ENCODE results near the gene HKDC1.

The HKDC1 gene

DNA sequence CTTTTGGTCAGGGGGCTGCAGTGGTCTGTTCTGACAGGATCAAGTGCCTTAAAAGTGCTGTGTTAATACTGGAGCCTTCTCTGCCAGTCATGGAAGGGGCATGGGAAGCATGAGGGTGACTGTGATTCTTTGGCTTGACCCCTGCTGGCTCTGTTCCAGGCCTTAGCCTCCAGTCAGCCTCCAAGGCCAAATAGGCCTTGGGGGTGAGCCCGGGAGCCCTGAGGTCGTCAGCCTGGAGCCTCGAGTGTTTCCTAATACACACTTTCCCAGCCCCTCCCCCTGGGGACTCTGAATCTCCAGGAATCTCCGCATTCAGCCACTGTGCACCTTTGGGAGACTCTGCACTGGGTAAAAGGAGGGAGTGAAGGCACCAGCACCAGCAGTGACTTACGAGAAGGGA lies 10.0 kb downstream of the HKDC1 start:
- H3K79me2 ChIP-seq (ENCODE audit: control insufficient read depth, insufficient read depth, low read length, unreplicated experiment): no peaks in the 10 kb centered on the region
- H3K27ac ChIP-seq (ENCODE audit: low read depth, low read length): no peak overlapping the region
- H2AFZ ChIP-seq (ENCODE audit: low read length, unreplicated experiment): no peak overlapping the region
- no peak overlapping the region for H3K4me3 ChIP-seq (ENCODE audit: low read depth, low read length)
- no peaks in the 10 kb centered on the region for H3K36me3 ChIP-seq (ENCODE audit: insufficient read depth, low read length)
- H3K27me3 ChIP-seq (ENCODE audit: insufficient read depth, low read length): no peaks in the 10 kb centered on the region
- peaks cover 15% of the 10 kb centered on the region for H3K4me1 ChIP-seq (ENCODE audit: control insufficient read depth, insufficient read depth, low read length, unreplicated experiment)

DNA sequence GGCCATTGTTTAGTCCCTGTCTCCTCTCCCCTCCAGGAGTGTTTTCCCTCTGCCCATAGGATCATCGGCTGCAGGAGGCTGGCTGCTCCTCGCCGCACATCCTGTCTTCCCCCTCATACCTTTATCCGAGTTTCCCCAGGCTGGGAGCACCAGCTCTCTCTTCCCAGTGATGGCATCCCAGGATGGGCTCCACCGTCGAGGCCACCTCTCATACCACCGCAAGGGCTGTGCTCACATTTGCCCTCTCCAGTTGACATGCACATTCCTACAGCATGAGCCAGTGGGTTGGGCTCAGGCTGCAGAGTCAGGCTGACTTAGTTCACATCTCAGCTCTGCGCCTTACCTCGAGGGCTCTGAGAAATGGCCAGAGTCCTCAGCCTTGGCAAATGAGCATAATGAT lies 12.1 kb downstream of the HKDC1 start:
- Histone ChIP-seq H3K36me3 (ENCODE audit: insufficient read depth, low read length) (no peaks in the 10 kb centered on the region), H2AFZ (ENCODE audit: low read length, unreplicated experiment) (no peak overlapping the region), H3K79me2 (ENCODE audit: control insufficient read depth, insufficient read depth, low read length, unreplicated experiment) (no peaks in the 10 kb centered on the region), H3K4me1 (ENCODE audit: control insufficient read depth, insufficient read depth, low read length, unreplicated experiment) (peaks cover 9% of the 10 kb centered on the region), H3K4me3 (ENCODE audit: low read depth, low read length) (no peak overlapping the region), H3K27ac (ENCODE audit: low read depth, low read length) (no peak overlapping the region), H3K27me3 (ENCODE audit: insufficient read depth, low read length) (no peaks in the 10 kb centered on the region)

DNA sequence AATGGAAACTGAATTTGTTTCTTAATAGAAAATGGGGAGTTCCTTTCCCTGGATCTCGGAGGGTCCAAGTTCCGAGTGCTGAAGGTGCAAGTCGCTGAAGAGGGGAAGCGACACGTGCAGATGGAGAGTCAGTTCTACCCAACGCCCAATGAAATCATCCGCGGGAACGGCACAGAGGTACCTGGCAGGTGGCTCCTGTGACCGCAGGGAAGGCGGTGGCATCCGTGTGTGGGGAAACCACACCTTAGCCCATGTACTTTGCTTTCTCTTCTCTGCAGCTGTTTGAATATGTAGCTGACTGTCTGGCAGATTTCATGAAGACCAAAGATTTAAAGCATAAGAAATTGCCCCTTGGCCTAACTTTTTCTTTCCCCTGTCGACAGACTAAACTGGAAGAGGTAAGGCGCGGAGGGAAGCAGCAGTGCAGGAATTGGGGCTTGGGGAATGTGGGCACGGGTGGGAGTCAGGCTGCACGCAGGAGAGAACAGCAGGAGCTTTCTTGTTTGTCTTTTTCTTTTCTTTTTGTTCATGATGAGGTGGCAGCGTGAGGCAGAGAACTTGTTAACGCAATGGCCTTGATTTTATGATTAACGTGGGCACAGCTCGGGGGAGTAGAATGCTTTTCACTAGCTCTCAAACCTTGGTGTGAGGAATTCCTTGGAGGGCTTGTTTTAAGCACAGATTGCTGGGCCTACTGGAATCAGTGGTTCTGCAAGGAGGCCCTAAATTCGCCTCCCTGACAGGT lies 12.8 kb downstream of the HKDC1 start:
- no peak overlapping the region for H3K27ac ChIP-seq (ENCODE audit: low read depth, low read length)

DNA sequence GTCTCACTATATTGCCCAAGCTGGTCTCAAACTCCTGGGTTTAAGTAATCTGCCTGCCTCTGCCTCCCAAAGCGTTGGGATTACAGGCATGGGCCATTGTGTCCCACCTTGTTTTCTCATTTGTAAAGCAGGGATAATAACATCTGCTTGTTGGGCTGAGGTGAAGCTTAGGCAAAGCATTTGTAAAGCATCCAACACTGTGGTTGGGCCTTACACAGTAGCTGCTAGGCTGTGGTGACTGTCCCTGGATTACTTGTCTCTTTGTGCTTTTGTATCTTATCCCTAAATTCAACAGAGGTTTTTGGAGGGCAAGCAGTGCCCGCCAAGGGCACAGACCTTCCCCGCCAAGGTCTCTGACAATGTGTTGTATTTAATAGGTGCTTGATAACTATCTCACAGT lies 14.3 kb downstream of the HKDC1 start:
- no peak overlapping the region for H2AFZ ChIP-seq (ENCODE audit: low read length, unreplicated experiment)
- H3K4me1 ChIP-seq (ENCODE audit: control insufficient read depth, insufficient read depth, low read length, unreplicated experiment): peaks cover 18% of the 10 kb centered on the region
- no peaks in the 10 kb centered on the region for H3K79me2 ChIP-seq (ENCODE audit: control insufficient read depth, insufficient read depth, low read length, unreplicated experiment)
- H3K4me3 ChIP-seq (ENCODE audit: low read depth, low read length): no peak overlapping the region
- H3K27me3 ChIP-seq (ENCODE audit: insufficient read depth, low read length): no peaks in the 10 kb centered on the region
- H3K36me3 ChIP-seq (ENCODE audit: insufficient read depth, low read length): no peaks in the 10 kb centered on the region
- H3K27ac ChIP-seq (ENCODE audit: low read depth, low read length): no peak overlapping the region

More for the DNA sequence above, 12.8 kb downstream of the HKDC1 start:
- no peak overlapping the region for H2AFZ ChIP-seq (ENCODE audit: low read length, unreplicated experiment)
- H3K4me1 ChIP-seq (ENCODE audit: control insufficient read depth, insufficient read depth, low read length, unreplicated experiment): peaks cover 12% of the 10 kb centered on the region
- H3K27me3 ChIP-seq (ENCODE audit: insufficient read depth, low read length): no peaks in the 10 kb centered on the region
- no peaks in the 10 kb centered on the region for H3K36me3 ChIP-seq (ENCODE audit: insufficient read depth, low read length)
- no peaks in the 10 kb centered on the region for H3K79me2 ChIP-seq (ENCODE audit: control insufficient read depth, insufficient read depth, low read length, unreplicated experiment)
- no peak overlapping the region for H3K4me3 ChIP-seq (ENCODE audit: low read depth, low read length)

GRCh38 chr10:69237528-69238159 lies 17.5 kb downstream of the HKDC1 start:
- H3K27ac ChIP-seq (ENCODE audit: low read depth, low read length): no peak overlapping the region
- H3K4me1 ChIP-seq (ENCODE audit: control insufficient read depth, insufficient read depth, low read length, unreplicated experiment): peaks cover 30% of the 10 kb centered on the region
- no peaks in the 10 kb centered on the region for H3K79me2 ChIP-seq (ENCODE audit: control insufficient read depth, insufficient read depth, low read length, unreplicated experiment)
- no peaks in the 10 kb centered on the region for H3K36me3 ChIP-seq (ENCODE audit: insufficient read depth, low read length)
- no peaks in the 10 kb centered on the region for H3K27me3 ChIP-seq (ENCODE audit: insufficient read depth, low read length)
- H2AFZ ChIP-seq (ENCODE audit: low read length, unreplicated experiment): no peak overlapping the region
- H3K4me3 ChIP-seq (ENCODE audit: low read depth, low read length): no peak overlapping the region

DNA sequence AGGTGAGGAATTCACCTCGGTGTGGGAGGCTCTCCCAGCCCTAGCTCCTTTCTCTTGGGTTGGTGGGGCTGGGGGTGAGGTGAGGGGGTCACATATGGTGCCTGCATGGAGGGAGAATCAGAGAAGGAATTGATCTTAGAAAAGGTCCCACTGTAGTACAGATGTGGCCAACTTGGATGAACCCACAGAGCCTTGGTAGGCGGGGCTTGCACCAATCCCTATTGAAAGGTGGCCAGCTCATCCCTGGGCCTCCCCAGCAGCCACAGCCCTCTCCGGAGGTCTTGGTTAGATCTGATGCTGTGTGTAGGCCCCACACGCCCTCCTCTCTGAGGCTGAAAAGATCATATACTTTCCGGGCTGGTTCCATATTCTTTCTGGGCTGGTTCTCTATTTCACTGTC lies 19.0 kb downstream of the HKDC1 start:
- H3K4me1 ChIP-seq (ENCODE audit: control insufficient read depth, insufficient read depth, low read length, unreplicated experiment): peaks cover 29% of the 10 kb centered on the region
- no peaks in the 10 kb centered on the region for H3K27me3 ChIP-seq (ENCODE audit: insufficient read depth, low read length)
- H2AFZ ChIP-seq (ENCODE audit: low read length, unreplicated experiment): no peak overlapping the region
- no peaks in the 10 kb centered on the region for H3K79me2 ChIP-seq (ENCODE audit: control insufficient read depth, insufficient read depth, low read length, unreplicated experiment)
- H3K36me3 ChIP-seq (ENCODE audit: insufficient read depth, low read length): no peaks in the 10 kb centered on the region
- H3K27ac ChIP-seq (ENCODE audit: low read depth, low read length): no peak overlapping the region
- no peak overlapping the region for H3K4me3 ChIP-seq (ENCODE audit: low read depth, low read length)

DNA sequence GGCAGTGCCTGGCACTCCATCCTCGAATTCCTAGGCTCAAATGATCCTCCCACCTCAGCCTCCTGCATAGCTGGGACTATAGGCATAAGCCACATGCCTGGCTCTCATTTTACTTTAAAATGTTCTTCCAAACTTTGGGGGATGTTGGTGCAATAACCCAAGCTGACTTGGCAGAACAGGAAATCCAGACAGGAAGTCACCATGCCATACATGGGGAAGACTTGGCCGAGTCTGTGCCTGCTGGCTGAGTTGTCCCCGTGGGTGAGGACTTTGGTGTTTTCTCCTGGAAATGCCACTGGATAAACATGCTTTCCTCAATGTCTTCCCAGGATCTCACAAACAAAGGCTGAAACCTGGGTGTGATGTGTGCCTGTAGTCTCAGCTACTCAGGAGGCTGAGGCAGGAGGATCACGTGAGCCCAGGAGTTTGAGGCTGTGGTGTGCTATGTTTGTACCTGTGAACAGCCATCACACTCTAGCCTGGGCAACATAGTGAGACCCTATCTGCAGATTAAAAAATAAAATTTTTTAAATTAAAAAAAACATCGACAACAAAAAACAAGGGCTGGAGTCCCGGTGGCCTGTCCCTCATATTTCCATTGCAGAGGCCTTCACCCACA lies 19.8 kb downstream of the HKDC1 start:
- Histone ChIP-seq H3K4me3 (ENCODE audit: low read depth, low read length) (no peak overlapping the region), H2AFZ (ENCODE audit: low read length, unreplicated experiment) (no peak overlapping the region), H3K36me3 (ENCODE audit: insufficient read depth, low read length) (no peaks in the 10 kb centered on the region), H3K27ac (ENCODE audit: low read depth, low read length) (no peak overlapping the region), H3K27me3 (ENCODE audit: insufficient read depth, low read length) (no peaks in the 10 kb centered on the region), H3K4me1 (ENCODE audit: control insufficient read depth, insufficient read depth, low read length, unreplicated experiment) (peaks cover 29% of the 10 kb centered on the region), H3K79me2 (ENCODE audit: control insufficient read depth, insufficient read depth, low read length, unreplicated experiment) (no peaks in the 10 kb centered on the region)

DNA sequence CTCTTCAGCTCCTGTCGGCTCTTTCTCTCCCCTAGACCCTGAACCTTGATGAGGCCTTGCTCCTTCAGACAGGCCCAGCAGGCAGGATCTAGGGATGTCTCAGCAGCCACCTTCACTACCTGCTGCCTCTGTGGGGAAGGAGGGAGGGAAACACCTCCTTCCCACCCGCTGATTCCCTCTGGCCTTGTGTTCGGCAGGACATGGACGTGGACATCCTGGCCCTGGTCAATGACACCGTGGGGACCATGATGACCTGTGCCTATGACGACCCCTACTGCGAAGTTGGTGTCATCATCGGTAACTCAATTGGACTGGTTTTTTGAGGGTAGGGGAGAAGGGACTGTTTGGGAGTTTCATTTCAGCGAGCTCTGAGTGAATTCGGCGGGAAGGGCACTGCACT lies 20.3 kb downstream of the HKDC1 start:
- Histone ChIP-seq H3K4me1 (ENCODE audit: control insufficient read depth, insufficient read depth, low read length, unreplicated experiment) (peaks cover 29% of the 10 kb centered on the region), H3K27me3 (ENCODE audit: insufficient read depth, low read length) (no peaks in the 10 kb centered on the region)

DNA sequence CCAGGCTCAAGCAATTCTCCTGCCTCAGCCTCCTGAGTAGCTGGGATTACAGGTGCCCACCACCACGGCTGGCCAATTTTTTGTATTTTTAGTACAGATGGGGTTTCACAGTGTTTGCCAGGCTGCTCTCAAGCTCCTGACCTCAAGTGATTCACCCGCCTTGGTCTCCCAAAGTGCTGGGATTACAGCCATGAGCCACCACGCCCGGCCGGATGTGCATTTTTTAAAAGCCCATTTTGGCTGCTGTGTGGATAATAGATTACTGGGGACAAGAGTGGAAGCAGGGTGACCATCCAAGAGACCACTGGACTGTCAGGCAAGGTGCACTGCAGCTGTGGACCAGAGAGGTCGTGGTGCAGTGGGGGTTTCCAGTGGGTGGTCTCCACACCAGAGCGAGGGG lies 21.4 kb downstream of the HKDC1 start:
- H3K36me3 ChIP-seq (ENCODE audit: insufficient read depth, low read length): no peaks in the 10 kb centered on the region
- no peak overlapping the region for H3K27ac ChIP-seq (ENCODE audit: low read depth, low read length)
- peak overlapping the region; percentile 15 for H2AFZ ChIP-seq (ENCODE audit: low read length, unreplicated experiment)

More for the DNA sequence above, 20.3 kb downstream of the HKDC1 start:
- H3K27ac ChIP-seq (ENCODE audit: low read depth, low read length): no peak overlapping the region
- no peak overlapping the region for H2AFZ ChIP-seq (ENCODE audit: low read length, unreplicated experiment)
- no peaks in the 10 kb centered on the region for H3K36me3 ChIP-seq (ENCODE audit: insufficient read depth, low read length)
- no peaks in the 10 kb centered on the region for H3K79me2 ChIP-seq (ENCODE audit: control insufficient read depth, insufficient read depth, low read length, unreplicated experiment)
- no peak overlapping the region for H3K4me3 ChIP-seq (ENCODE audit: low read depth, low read length)

DNA sequence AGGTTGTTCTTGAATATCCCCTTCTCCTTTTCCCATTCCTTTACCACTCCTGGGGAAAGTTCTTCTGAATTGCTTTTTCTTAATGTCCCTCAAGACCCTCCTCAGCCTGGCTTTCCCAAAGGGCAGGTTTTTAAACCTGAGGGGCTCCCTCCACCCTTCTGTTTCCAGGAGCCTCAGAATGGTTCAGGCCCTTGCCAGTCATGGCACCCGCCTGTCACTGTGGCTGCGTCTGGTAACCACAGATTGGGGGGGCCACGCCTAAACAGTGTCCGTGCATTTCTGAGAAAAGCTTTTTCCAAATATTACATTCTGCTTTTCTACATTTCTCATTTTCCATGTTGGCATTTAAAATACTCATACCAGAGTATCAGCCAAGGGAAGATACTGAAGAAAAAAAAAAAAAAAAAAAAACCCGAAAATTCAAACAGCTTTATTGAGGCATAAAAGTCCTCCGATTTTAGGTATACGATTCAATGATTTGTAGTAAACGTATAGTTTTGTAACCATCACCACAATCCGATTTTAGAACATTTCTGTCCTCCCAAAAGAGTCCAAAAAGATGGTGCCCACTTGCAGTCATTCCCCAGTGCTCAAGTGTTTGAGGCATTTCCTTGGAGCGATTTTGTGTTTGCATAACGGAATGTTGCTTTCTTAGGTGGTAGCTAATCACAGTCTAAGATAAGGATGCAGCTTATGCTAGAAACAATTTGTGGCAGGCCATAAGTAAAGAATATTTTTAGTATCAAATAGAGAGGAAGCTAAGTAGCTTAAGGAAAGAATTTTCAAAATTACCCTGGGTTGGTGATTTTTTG lies 22.1 kb downstream of the HKDC1 start:
- peak overlapping the region; percentile 15 for H2AFZ ChIP-seq (ENCODE audit: low read length, unreplicated experiment)
- H3K36me3 ChIP-seq (ENCODE audit: insufficient read depth, low read length): no peaks in the 10 kb centered on the region
- H3K79me2 ChIP-seq (ENCODE audit: control insufficient read depth, insufficient read depth, low read length, unreplicated experiment): no peaks in the 10 kb centered on the region
- H3K4me1 ChIP-seq (ENCODE audit: control insufficient read depth, insufficient read depth, low read length, unreplicated experiment): peaks cover 29% of the 10 kb centered on the region
- H3K4me3 ChIP-seq (ENCODE audit: low read depth, low read length): no peak overlapping the region
- no peak overlapping the region for H3K27ac ChIP-seq (ENCODE audit: low read depth, low read length)
- H3K27me3 ChIP-seq (ENCODE audit: insufficient read depth, low read length): no peaks in the 10 kb centered on the region

More for the DNA sequence above, 21.4 kb downstream of the HKDC1 start:
- Histone ChIP-seq H3K4me3 (ENCODE audit: low read depth, low read length) (no peak overlapping the region), H3K27me3 (ENCODE audit: insufficient read depth, low read length) (no peaks in the 10 kb centered on the region), H3K79me2 (ENCODE audit: control insufficient read depth, insufficient read depth, low read length, unreplicated experiment) (no peaks in the 10 kb centered on the region), H3K4me1 (ENCODE audit: control insufficient read depth, insufficient read depth, low read length, unreplicated experiment) (peaks cover 29% of the 10 kb centered on the region)
